OCI-LY3 (cell line): Measurements from ENCODE around the gene MYBPC1.
"Not testable (repeated sequence)": the region's sequence is repeated elsewhere in the genome, so short reads cannot be mapped to it uniquely, and the experiment has no call there.

Source experiments
- H2AFZ ChIP-seq: fragments of 200-600, 300-600 bp; shearing (Covaris generic); 2 replicates; pipeline ENCODE4 v1.6.0; 2014; ENCODE audit warnings: antibody characterized with exemption, low read depth, low read length
- H3K27ac ChIP-seq: fragments of 200-600, 300-600 bp; sonication (generic); 2 replicates; pipeline ENCODE4 v1.5.1; 2014; ENCODE audit warnings: mild to moderate bottlenecking, low read length, moderate library complexity, mixed read lengths
- H3K27me3 ChIP-seq: fragments of 200-600, 300-600 bp; sonication (generic); 2 replicates; pipeline ENCODE4 v1.6.1; 2014; ENCODE audit warnings: low read depth, low read length, mixed read lengths
- H3K36me3 ChIP-seq: fragments of 200-600, 300-600 bp; sonication (generic); replicated peaks from 2 replicates; pipeline ENCODE3; 2014; ENCODE audit warnings: low read depth, low read length, mixed read lengths
- H3K4me1 ChIP-seq: fragments of 300-600, 200-600 bp; sonication (generic); 2 replicates; pipeline ENCODE4 v1.6.1; 2014; ENCODE audit warnings: low read length, mixed read lengths
- H3K4me2 ChIP-seq: fragments of 200-600, 300-600 bp; sonication (generic); 2 replicates; pipeline ENCODE4 v1.6.1; 2014; ENCODE audit warnings: low read length, mixed read lengths
- H3K4me3 ChIP-seq: fragments of 300-600, 200-600 bp; sonication (generic); 2 replicates; pipeline ENCODE4 v1.5.1; 2014; ENCODE audit warnings: antibody characterized with exemption, mild to moderate bottlenecking, low read length, moderate library complexity
- H3K79me2 ChIP-seq: fragments of 300-600, 200-600 bp; shearing (Covaris generic); 2 replicates; pipeline ENCODE4 v1.6.1; 2014; ENCODE audit warnings: mild to moderate bottlenecking, low read length, mixed read lengths
- H3K9ac ChIP-seq: fragments of 300-600, 200-600 bp; shearing (Covaris generic); 2 replicates; pipeline ENCODE4 v1.6.0; 2014; ENCODE audit warnings: mild to moderate bottlenecking, low read length, moderate library complexity
- H3K9me3 ChIP-seq: fragments of 200-600, 300-600 bp; shearing (Covaris generic); 2 replicates; pipeline ENCODE4 v1.6.1; 2014; ENCODE audit warnings: low read length, mixed read lengths; ENCODE audit not compliant: insufficient read depth
- H4K20me1 ChIP-seq: fragments of 200-600, 300-600 bp; sonication (generic); 2 replicates; pipeline ENCODE4 v1.6.1; 2016; ENCODE audit warnings: low read length, mixed read lengths; ENCODE audit not compliant: insufficient read depth
- CTCF ChIP-seq: fragments of 200-600, 300-600 bp; sonication (generic); IDR thresholded peaks from 2 replicates; pipeline ENCODE4 v1.5.1; 2014; ENCODE audit warnings: antibody characterized with exemption, low read length, low read depth
- EZH2phosphoT487 ChIP-seq: fragments of 200-600 bp; shearing (Covaris generic); IDR thresholded peaks from 2 replicates; pipeline ENCODE4 v1.6.1; 2018; ENCODE audit warnings: antibody characterized with exemption, mixed run types, low read depth

The MYBPC1 gene

GRCh38 chr12:101594700-101595099 lies at the start of gene MYBPC1:
Gene MYBPC1, plus strand, starts transcription at chr12:101594971. Its CDS starts 100 bp downstream, at chr12:101595071.
- H3K27ac ChIP-seq, result no peak within 1 kb of the TSS
- H2AFZ ChIP-seq, result 0 out of 2 replicates have a peak within 1 kb of the TSS, but pooled peaks have one; percentile 14
- no peaks in the 10 kb centered on the region for H4K20me1 ChIP-seq
- peak within 1 kb of the TSS; percentile 14; the same call in 1 of the 2 replicates for H3K4me2 ChIP-seq
- H3K36me3 ChIP-seq, result no peaks in the 10 kb centered on the region
- H3K4me3 ChIP-seq, result no peak within 1 kb of the TSS; the same call in 1 of the 2 replicates
- H3K79me2 ChIP-seq, result no peaks in the 10 kb centered on the region
- no peaks in the 10 kb centered on the region for H3K9me3 ChIP-seq
- no peaks in the 10 kb centered on the region for H3K4me1 ChIP-seq
- no peak within 1 kb of the TSS for H3K9ac ChIP-seq
- peaks cover 12% of the 10 kb centered on the region; the same call in 1 of the 2 replicates for H3K27me3 ChIP-seq
- TF ChIP-seq EZH2phosphoT487 (no peak), CTCF (no peak)

- Histone ChIP-seq H3K4me3 (no peak overlapping the region), H2AFZ (no peak overlapping the region), H3K4me2 (no peak overlapping the region), H3K27me3 (0 out of 2 replicates have a peak, but pooled peaks cover 4% of the 10 kb centered on the region), H4K20me1 (no peaks in the 10 kb centered on the region), H3K9me3 (no peaks in the 10 kb centered on the region), H3K36me3 (no peaks in the 10 kb centered on the region), H3K27ac (no peak overlapping the region), H3K79me2 (no peaks in the 10 kb centered on the region), H3K9ac (no peak overlapping the region), H3K4me1 (peaks cover 6% of the 10 kb centered on the region)
- TF ChIP-seq EZH2phosphoT487 (no peak), CTCF (no peak)
Measured at GRCh38 chr12:101551362-101552114, 43.2 kb upstream of the MYBPC1 start.

- H3K36me3 ChIP-seq, result no peaks in the 10 kb centered on the region
- H2AFZ ChIP-seq, result no peak overlapping the region
- H4K20me1 ChIP-seq, result no peaks in the 10 kb centered on the region
- H3K9me3 ChIP-seq, result no peaks in the 10 kb centered on the region
- 0 out of 2 replicates have a peak, but pooled peaks cover 4% of the 10 kb centered on the region for H3K27me3 ChIP-seq
- H3K79me2 ChIP-seq, result no peaks in the 10 kb centered on the region
- H3K4me2 ChIP-seq, result no peak overlapping the region
- no peak overlapping the region for H3K4me3 ChIP-seq
- H3K4me1 ChIP-seq, result peaks cover 6% of the 10 kb centered on the region
- H3K27ac ChIP-seq, result no peak overlapping the region
- TF ChIP-seq EZH2phosphoT487 (no peak), CTCF (no peak)
- H3K9ac ChIP-seq, result no peak overlapping the region
Measured at GRCh38 chr12:101552277-101552676, 42.5 kb upstream of the MYBPC1 start.

- Histone ChIP-seq H3K4me3 (no peak overlapping the region), H3K9me3 (no peaks in the 10 kb centered on the region), H3K36me3 (no peaks in the 10 kb centered on the region), H3K79me2 (no peaks in the 10 kb centered on the region), H3K4me2 (no peak overlapping the region), H4K20me1 (no peaks in the 10 kb centered on the region), H3K9ac (no peak overlapping the region), H3K27me3 (0 out of 2 replicates have a peak, but pooled peaks cover 4% of the 10 kb centered on the region), H3K4me1 (no peaks in the 10 kb centered on the region), H2AFZ (no peak overlapping the region), H3K27ac (no peak overlapping the region)
- TF ChIP-seq CTCF, result no peak
- TF ChIP-seq EZH2phosphoT487, result no peak
Measured at GRCh38 chr12:101557094-101557493, 37.7 kb upstream of the MYBPC1 start.

GRCh38 chr12:101558726-101559125 lies 36.0 kb upstream of the MYBPC1 start:
- not testable (repeated sequence) for H3K27me3 ChIP-seq, H3K4me2 ChIP-seq, H3K27ac ChIP-seq, H4K20me1 ChIP-seq, H3K4me3 ChIP-seq, H2AFZ ChIP-seq, H3K9me3 ChIP-seq, H3K79me2 ChIP-seq, H3K9ac ChIP-seq, H3K4me1 ChIP-seq, H3K36me3 ChIP-seq
